Measurements from ENCODE around the gene LTB. TPM values are rescaled to one million over a fixed set of nuclear protein-coding genes. Genes with fewer than 3 reads are reported as not detected.

LTB gene
- total RNA-seq, 4 donors from 2014 or later, result not detected

DNA sequence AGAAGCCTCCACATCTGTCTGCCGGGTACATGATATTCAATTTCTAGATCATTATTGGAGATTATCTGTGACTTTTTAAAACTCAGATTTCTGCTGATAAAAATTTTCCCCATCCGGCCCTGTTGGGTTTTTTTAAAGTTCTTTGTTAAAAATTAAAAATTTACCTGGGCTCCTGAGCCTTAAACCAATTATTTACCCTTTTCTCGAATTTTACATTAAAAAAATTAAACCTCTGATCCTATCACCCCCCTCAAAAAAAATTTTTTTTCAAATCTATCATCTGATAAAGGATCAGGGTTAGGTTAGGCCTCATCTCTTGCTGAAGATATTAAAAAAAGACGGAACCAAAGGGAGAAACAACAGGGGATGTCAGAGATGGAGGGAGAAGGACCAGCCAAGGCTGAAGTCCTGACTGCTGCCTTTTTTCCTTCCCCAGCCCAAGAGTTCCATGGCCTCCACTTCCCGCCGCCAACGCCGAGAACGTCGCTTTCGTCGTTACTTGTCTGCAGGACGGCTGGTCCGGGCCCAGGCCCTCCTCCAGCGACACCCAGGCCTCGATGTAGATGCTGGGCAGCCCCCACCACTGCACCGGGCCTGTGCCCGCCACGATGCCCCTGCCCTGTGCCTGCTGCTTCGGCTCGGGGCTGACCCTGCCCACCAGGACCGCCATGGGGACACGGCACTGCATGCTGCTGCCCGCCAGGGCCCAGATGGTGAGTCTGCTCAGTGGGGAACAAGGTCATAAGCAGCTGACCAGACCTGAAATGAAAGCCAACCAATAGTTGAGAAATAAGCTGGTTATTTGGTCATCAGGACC is 34.3 kb downstream of the LTB start:
- TF ChIP-seq, protein P1, sequence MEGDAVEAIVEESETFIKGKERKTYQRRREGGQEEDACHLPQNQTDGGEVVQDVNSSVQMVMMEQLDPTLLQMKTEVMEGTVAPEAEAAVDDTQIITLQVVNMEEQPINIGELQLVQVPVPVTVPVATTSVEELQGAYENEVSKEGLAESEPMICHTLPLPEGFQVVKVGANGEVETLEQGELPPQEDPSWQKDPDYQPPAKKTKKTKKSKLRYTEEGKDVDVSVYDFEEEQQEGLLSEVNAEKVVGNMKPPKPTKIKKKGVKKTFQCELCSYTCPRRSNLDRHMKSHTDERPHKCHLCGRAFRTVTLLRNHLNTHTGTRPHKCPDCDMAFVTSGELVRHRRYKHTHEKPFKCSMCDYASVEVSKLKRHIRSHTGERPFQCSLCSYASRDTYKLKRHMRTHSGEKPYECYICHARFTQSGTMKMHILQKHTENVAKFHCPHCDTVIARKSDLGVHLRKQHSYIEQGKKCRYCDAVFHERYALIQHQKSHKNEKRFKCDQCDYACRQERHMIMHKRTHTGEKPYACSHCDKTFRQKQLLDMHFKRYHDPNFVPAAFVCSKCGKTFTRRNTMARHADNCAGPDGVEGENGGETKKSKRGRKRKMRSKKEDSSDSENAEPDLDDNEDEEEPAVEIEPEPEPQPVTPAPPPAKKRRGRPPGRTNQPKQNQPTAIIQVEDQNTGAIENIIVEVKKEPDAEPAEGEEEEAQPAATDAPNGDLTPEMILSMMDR (IDR thresholded peaks at IDR 0.05), result no peak
- no peak for TF ChIP-seq POLR2A (IDR thresholded peaks at IDR 0.05)
- 72 to 78% methylated on average over 18 to 24 of the region's 24 CpGs for WGBS, 2 donors
- H3K9me3 ChIP-seq, result no peaks in the 10 kb centered on the region

DNA sequence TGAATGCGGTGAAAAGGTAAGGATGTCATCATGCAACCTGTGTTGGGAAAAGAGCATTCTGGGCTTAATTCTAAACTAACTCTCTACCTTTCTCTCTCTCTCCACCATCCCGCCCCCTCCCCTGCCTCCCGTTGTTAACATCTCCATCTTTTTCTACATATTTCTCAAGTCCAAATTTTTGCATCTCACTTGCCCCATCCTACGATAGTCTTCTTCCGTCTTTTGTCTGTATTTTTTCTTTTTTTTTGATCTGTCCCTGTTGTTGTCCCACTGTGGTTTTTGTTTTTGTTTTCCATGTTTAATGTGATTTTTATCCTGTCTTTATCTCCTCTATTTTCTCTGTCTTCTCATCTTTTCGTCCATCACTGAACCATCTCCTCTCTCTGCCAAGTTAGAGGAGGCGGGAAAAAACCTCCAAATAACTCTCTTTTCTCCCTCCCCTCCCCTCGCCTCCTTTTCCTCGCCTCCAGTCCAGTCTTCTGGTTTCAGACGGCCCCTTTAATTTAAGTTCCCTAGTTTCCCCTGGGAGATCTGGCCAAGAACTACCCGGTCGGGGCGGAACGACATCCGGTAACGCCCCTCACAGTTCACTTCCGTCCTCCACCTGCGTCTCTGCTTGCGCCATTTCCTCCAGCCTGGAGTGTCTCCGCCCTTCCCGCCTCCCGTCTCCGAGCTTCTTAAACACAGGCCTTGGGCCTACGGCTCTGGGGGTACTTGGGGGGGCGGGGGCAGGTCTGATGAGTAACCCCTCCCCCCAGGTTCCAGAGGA is 35.1 kb downstream of the LTB start, which contains the start of gene NFKBIL1:
Gene NFKBIL1, plus strand, starts transcription at position 651 of the 769 bp plus-strand sequence. Its CDS starts 87 bp downstream, at position 738.
- peak within 1 kb of the TSS in 2 of 3 donors; percentile 7 to 25 for H3K4me3 ChIP-seq (replicated peaks in 1 of 3)
- H3K9me3 ChIP-seq, result no peaks in the 10 kb centered on the region
- peak within 1 kb of the TSS; percentile 66 to 85 (median 66) for H3K27ac ChIP-seq
- WGBS, 2 donors, result 0 to 1% methylated on average over 24 to 25 of the region's 25 CpGs
- H3K36me3 ChIP-seq, result peaks cover 4 to 22% of the 10 kb centered on the region in 2 donors
- DNase-seq, result peak; percentile 96
- peak in 1 of 2 donors; percentile 68 for TF ChIP-seq POLR2A (IDR thresholded peaks at IDR 0.05)
- TF ChIP-seq, protein P1 (IDR thresholded peaks at IDR 0.05), result no peak
- H3K4me1 ChIP-seq, result peaks cover 17 to 18% of the 10 kb centered on the region in 2 donors
- intact Hi-C loops (cut with DNase I), result loop anchor here (5.0 to 10.0 kb wide), 2 partner anchors 50 to 52 kb away; partner anchors contain the start of gene MICB
- no peaks in the 10 kb centered on the region for H3K27me3 ChIP-seq

More for the DNA sequence above, 34.3 kb downstream of the LTB start:
- DNase-seq, result peak in 1 of 2 donors; percentile 12
- intact Hi-C loops (cut with DNase I), result loop anchor here (5.0 to 10.0 kb wide), 2 partner anchors 49 to 53 kb away; partner anchors contain the start of gene MICB
- Histone ChIP-seq H3K4me3 (replicated peaks in 1 of 3) (peak overlapping the region in 2 of 3 donors; percentile 7 to 25), H3K27me3 (no peaks in the 10 kb centered on the region), H3K4me1 (peaks cover 13 to 14% of the 10 kb centered on the region in 2 donors), H3K36me3 (peaks cover 4 to 22% of the 10 kb centered on the region in 2 donors), H3K27ac (peak overlapping the region; percentile 66 to 85 (median 66))

DNA sequence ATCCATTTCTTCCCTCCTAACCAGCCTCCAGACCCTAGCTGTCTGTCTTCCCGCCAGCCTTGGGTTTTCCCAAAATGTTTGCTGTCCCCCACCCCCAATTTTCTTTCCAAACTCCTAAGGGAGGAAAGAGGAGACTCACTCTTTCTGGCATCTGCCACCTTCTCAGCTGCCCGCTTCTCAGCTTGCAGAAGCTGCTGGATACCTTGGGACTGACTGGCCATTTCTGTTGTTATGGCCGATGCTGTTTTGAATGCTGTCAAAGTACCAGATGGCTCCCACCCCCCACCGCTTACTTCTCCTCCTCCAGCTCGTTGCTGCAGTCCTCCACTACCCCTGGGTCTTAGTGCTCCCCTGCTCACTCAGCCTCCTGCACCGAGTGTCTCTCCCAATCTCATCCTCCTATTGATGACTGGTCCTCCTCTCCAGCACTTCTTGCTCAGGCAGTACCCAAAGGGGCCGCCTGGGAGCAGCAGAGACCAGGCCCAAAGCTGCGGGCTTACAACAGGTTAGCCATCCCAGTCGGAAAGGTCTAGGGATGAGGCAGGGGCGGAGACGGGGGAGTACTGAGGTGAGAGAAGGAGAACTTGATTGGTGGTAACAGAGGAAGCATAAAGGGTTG is 35.8 kb downstream of the LTB start, which contains the start of gene ATP6V1G2:
Gene ATP6V1G2, minus strand, starts transcription at position 270 of the 619 bp plus-strand sequence. Its CDS starts 49 bp downstream, at position 221.
- DNase-seq, result peak; percentile 90
- H3K36me3 ChIP-seq, result peaks cover 4 to 22% of the 10 kb centered on the region in 2 donors
- 5 to 6% methylated on average over 11 of the region's 11 CpGs for WGBS, 2 donors
- peaks cover 17 to 18% of the 10 kb centered on the region in 2 donors for H3K4me1 ChIP-seq
- H3K27ac ChIP-seq, result peak within 1 kb of the TSS; percentile 66 to 85 (median 66)
- no peaks in the 10 kb centered on the region for H3K27me3 ChIP-seq
- TF ChIP-seq POLR2A (IDR thresholded peaks at IDR 0.05), result no peak
- TF ChIP-seq, protein P1 (IDR thresholded peaks at IDR 0.05), result peak; percentile 72 to 98 (median 97)
- H3K9me3 ChIP-seq, result no peaks in the 10 kb centered on the region
- intact Hi-C loops (cut with DNase I), result loop anchor here (5.0 to 10.0 kb wide), 2 partner anchors 51 to 52 kb away; partner anchors contain the start of gene MICB
- H3K4me3 ChIP-seq (replicated peaks in 1 of 3), result peak within 1 kb of the TSS in 2 of 3 donors; percentile 7 to 25

DNA sequence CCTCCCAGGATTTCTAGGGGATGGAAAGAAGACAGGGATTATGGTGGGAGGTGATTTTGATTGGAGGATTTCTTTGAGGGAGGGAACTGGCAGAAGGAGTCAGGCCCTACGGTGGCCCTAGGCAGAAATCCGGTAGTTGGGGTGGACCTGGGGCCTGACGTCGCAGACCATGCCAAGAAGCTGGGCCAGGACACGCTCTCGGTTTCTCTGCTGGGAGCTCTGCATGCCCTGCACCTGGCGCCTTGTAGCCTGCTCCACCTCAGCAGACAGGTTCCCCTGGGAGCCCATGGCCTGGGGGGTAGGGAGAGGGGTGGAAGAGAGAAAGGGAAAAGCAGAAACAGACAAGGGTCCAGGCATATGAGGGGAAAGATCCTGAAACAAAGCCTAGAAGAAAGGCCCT is 36.9 kb downstream of the LTB start:
- WGBS, 2 donors, result 77 to 79% methylated on average over 7 of the region's 7 CpGs
- Histone ChIP-seq H3K27ac (no peak overlapping the region), H3K36me3 (peaks cover 2 to 16% of the 10 kb centered on the region in 2 donors), H3K4me1 (peaks cover 21 to 24% of the 10 kb centered on the region in 2 donors), H3K4me3 (replicated peaks in 1 of 3) (no peak overlapping the region), H3K9me3 (no peaks in the 10 kb centered on the region), H3K27me3 (no peaks in the 10 kb centered on the region)
- intact Hi-C loops (cut with DNase I), result loop anchor here (5.0 to 10.0 kb wide), 2 partner anchors 50 to 52 kb away; partner anchors contain the start of gene MICB
- no peak for DNase-seq
- TF ChIP-seq POLR2A (IDR thresholded peaks at IDR 0.05), result no peak
- TF ChIP-seq, protein P1 (IDR thresholded peaks at IDR 0.05), result no peak

Measured in thyroid gland (tissue), 4 donors.